Mucosa of descending colon (tissue), 3 donors: Measurements from ENCODE around the gene MCTP1. TPM values are rescaled to one million over a fixed set of nuclear protein-coding genes. Genes with fewer than 3 reads are reported as not detected.

Experiments used
- ATAC-seq: fragments of 200-7000 bp; cut with Tn5 transposase; one replicate; pipeline ENCODE4 v1.9.1; 2020; ENCODE audit warnings: mild to moderate bottlenecking, moderate library complexity
- DNase-seq, 3 donors: peaks; one replicate each; pipeline ENCODE4 v3.0.0-alpha.2; 2020
- H3K36me3 ChIP-seq: fragments of 200-600 bp; one replicate; pipeline ENCODE4 v1.8.0; 2021; ENCODE audit warnings: low read depth, mild to moderate bottlenecking
- H3K4me1 ChIP-seq: fragments of 200-600 bp; one replicate; pipeline ENCODE4 v1.8.0; 2021; ENCODE audit warnings: low read depth, mild to moderate bottlenecking
- H3K4me3 ChIP-seq: fragments of 200-600 bp; one replicate; pipeline ENCODE4 v1.8.0; 2021; ENCODE audit warnings: mild to moderate bottlenecking
- H3K9me3 ChIP-seq: fragments of 200-600 bp; one replicate; pipeline ENCODE4 v1.8.0; 2021; ENCODE audit warnings: mild to moderate bottlenecking
- CTCF ChIP-seq: fragments of 200-600 bp; IDR thresholded peaks from one replicate; pipeline ENCODE4 v1.8.0; 2022; ENCODE audit warnings: antibody characterized with exemption, mild to moderate bottlenecking
- intact Hi-C, 2 donors: fragments of 100-400 bp; cut with DNase I in 1 of 2; cut with micrococcal nuclease in 1 of 2; formaldehyde crosslinking; loops; one replicate each; pipeline versions ENCODE4 v1.11.0 to v1.11.1; 2022; cut with DNase I, micrococcal nuclease
- total RNA-seq, 3 donors: library from RNA; stranded (reverse); fragmentation: NEBNext Ultra II Directional in 2 of 3; extraction: Animal tissue kit (Norgen Biotek cat#: 25700) in 2 of 3; gene quantifications; one replicate each; pipeline versions ENCODE4 v1.2.1 to v1.2.4, GENCODE V29; 2021 to 2023
- donor health status: DM: no; HTN: no; CAD: no; lungs with moderate emphysema.
- donor health status: DM: no; HTN: no; CAD: no.
- donor health status: DM: no; HTN: yes; CAD: no.

The MCTP1 gene
- total RNA-seq, 3 donors from 2014 or later = 6.8 to 12.3 (median 7.7) TPM

GRCh38 chr5:94932259-94932658, 352.6 kb downstream of the MCTP1 start:
- Histone ChIP-seq H3K9me3 (no peaks in the 10 kb centered on the region), H3K4me1 (no peaks in the 10 kb centered on the region), H3K4me3 (no peak overlapping the region), H3K36me3 (no peaks in the 10 kb centered on the region)
- no peak for TF ChIP-seq CTCF
- no peak for ATAC-seq
- no peak for DNase-seq
- intact Hi-C loops = no loop called here

GRCh38 chr5:94928891-94929290, 356.0 kb downstream of the MCTP1 start:
- no peaks in the 10 kb centered on the region for H3K36me3 ChIP-seq
- intact Hi-C loops = no loop called here
- DNase-seq (no peak), ATAC-seq (no peak)
- no peak overlapping the region for H3K4me3 ChIP-seq
- H3K9me3 ChIP-seq = no peaks in the 10 kb centered on the region
- no peaks in the 10 kb centered on the region for H3K4me1 ChIP-seq
- TF ChIP-seq CTCF = no peak

- no peak for ATAC-seq
- intact Hi-C loops = no loop called here
- no peaks in the 10 kb centered on the region for H3K4me1 ChIP-seq
These were observed 364.3 kb downstream of the MCTP1 start for GRCh38 chr5:94920570-94920969.

GRCh38 chr5:94916619-94917018, 368.3 kb downstream of the MCTP1 start:
- no peak for ATAC-seq
- no peak overlapping the region for H3K4me3 ChIP-seq
- H3K36me3 ChIP-seq = no peaks in the 10 kb centered on the region
- H3K4me1 ChIP-seq = no peaks in the 10 kb centered on the region
- no peak for DNase-seq
- TF ChIP-seq CTCF = no peak
- intact Hi-C loops = no loop called here
- no peaks in the 10 kb centered on the region for H3K9me3 ChIP-seq

More at GRCh38 chr5:94920570-94920969, 364.3 kb downstream of the MCTP1 start:
- H3K4me3 ChIP-seq = no peak overlapping the region
- no peaks in the 10 kb centered on the region for H3K36me3 ChIP-seq
- DNase-seq = no peak
- no peaks in the 10 kb centered on the region for H3K9me3 ChIP-seq
- TF ChIP-seq CTCF = no peak

- intact Hi-C loops = no loop called here
- ATAC-seq = no peak
- Histone ChIP-seq H3K4me3 (no peak overlapping the region), H3K4me1 (no peaks in the 10 kb centered on the region), H3K36me3 (no peaks in the 10 kb centered on the region), H3K9me3 (no peaks in the 10 kb centered on the region)
- DNase-seq = no peak
- TF ChIP-seq CTCF = no peak
These were observed 373.6 kb downstream of the MCTP1 start for GRCh38 chr5:94911276-94911675.

- intact Hi-C loops = no loop called here
- H3K4me1 ChIP-seq = no peaks in the 10 kb centered on the region
- H3K36me3 ChIP-seq = no peaks in the 10 kb centered on the region
- ATAC-seq = no peak
- TF ChIP-seq CTCF = no peak
- no peak for DNase-seq
- H3K9me3 ChIP-seq = no peaks in the 10 kb centered on the region
- H3K4me3 ChIP-seq = no peak overlapping the region
These were observed 374.2 kb downstream of the MCTP1 start for GRCh38 chr5:94910721-94911120.
